HEK293 (cell line): ENCODE results near the gene SAPCD1.

Experiments
- CTCF ChIA-PET: fragments of 350-600 bp; formaldehyde crosslinking; extraction: SDS; loops from one replicate; lab custom pipeline; 2021; ENCODE audit warnings: antibody characterized with exemption; lab: Yijun Ruan, JAX
- POLR2A ChIA-PET: fragments of 300-600 bp; formaldehyde crosslinking; extraction: SDS; loops from one replicate; lab custom pipeline; 2020; ENCODE audit warnings: antibody characterized with exemption, inconsistent platforms; lab: Yijun Ruan, JAX
- H3K27ac ChIP-seq: fragments of 200-500 bp; sonication (Bioruptor generic); 2 replicates; pipeline ENCODE4 v1.5.1; 2014; ENCODE audit warnings: low read depth, low read length, control low read depth, inconsistent platforms; ENCODE audit errors: extremely low read depth
- H3K36me3 ChIP-seq, 2 experiments: fragments of 200-500 bp in 1 of 2; sonication (Bioruptor generic) in 1 of 2; 1 replicate in 1 of 2; 2 replicates in 1 of 2; pipeline ENCODE4 v1.5.1; 2014 to 2017; ENCODE audit warnings: inconsistent platforms in 2 of 2, low read length in 2 of 2; ENCODE audit not compliant: control insufficient read depth in 2 of 2, insufficient read depth in 1 of 2
- H3K4me1 ChIP-seq: fragments of 200-500 bp; sonication (Bioruptor generic); 2 replicates; pipeline ENCODE4 v1.5.1; 2014; ENCODE audit warnings: mild to moderate bottlenecking, low read length, inconsistent platforms; ENCODE audit not compliant: control insufficient read depth, insufficient read depth
- H3K4me3 ChIP-seq: 2 replicates; pipeline ENCODE4 v1.5.1; 2011; ENCODE audit warnings: low read depth, mild to moderate bottlenecking, control low read depth, low read length, moderate library complexity
- H3K9me3 ChIP-seq: fragments of 200-500 bp; sonication (Bioruptor generic); 2 replicates; pipeline ENCODE4 v1.5.1; 2014; ENCODE audit warnings: low read depth, low read length, inconsistent platforms; ENCODE audit not compliant: control insufficient read depth, insufficient read depth
- BCL11B ChIP-seq: fragments of 450-650 bp; formaldehyde crosslinking; IDR thresholded peaks from 2 replicates; pipeline ENCODE4 v1.5.1; 2016; ENCODE audit warnings: low read depth, missing biosample characterization, missing genetic modification characterization
- GLI2 ChIP-seq: fragments of 450-650 bp; formaldehyde crosslinking; IDR thresholded peaks from 2 replicates; pipeline ENCODE4; 2017; ENCODE audit warnings: missing biosample characterization, missing genetic modification characterization, low read depth, borderline replicate concordance
- KLF10 ChIP-seq: fragments of 450-650 bp; IDR thresholded peaks from 2 replicates; pipeline ENCODE4 v1.5.1; 2018; ENCODE audit warnings: missing biosample characterization, mild to moderate bottlenecking, missing genetic modification characterization
- KLF7 ChIP-seq: fragments of 450-650 bp; formaldehyde crosslinking; IDR thresholded peaks from 2 replicates; pipeline ENCODE4 v1.5.1; 2016; ENCODE audit warnings: missing biosample characterization, missing genetic modification characterization, borderline replicate concordance
- KLF9 ChIP-seq: fragments of 450-650 bp; formaldehyde crosslinking; IDR thresholded peaks from 2 replicates; pipeline ENCODE4 v1.5.1; 2016; ENCODE audit warnings: missing biosample characterization, missing genetic modification characterization, low read depth
- PRDM1 ChIP-seq: fragments of 450-650 bp; formaldehyde crosslinking; IDR thresholded peaks from 2 replicates; pipeline ENCODE4; 2016; ENCODE audit warnings: missing biosample characterization, missing genetic modification characterization
- REPIN1 ChIP-seq: fragments of 450-650 bp; formaldehyde crosslinking; IDR thresholded peaks from 2 replicates; pipeline ENCODE4 v1.5.1; 2017; ENCODE audit warnings: missing biosample characterization, missing genetic modification characterization, low read depth
- SP7 ChIP-seq: fragments of 450-650 bp; formaldehyde crosslinking; IDR thresholded peaks from 2 replicates; pipeline ENCODE4 v1.5.1; 2016; ENCODE audit warnings: missing biosample characterization, missing genetic modification characterization
- ZBTB20 ChIP-seq: fragments of 450-650 bp; formaldehyde crosslinking; IDR thresholded peaks from 2 replicates; pipeline ENCODE4 v1.5.1; 2016; ENCODE audit warnings: missing biosample characterization, missing genetic modification characterization
- ZBTB48 ChIP-seq: fragments of 450-650 bp; formaldehyde crosslinking; IDR thresholded peaks from 2 replicates; pipeline ENCODE4 v1.5.1; 2016; ENCODE audit warnings: missing biosample characterization, missing genetic modification characterization
- ZFP69B ChIP-seq: fragments of 450-650 bp; formaldehyde crosslinking; IDR thresholded peaks from 2 replicates; pipeline ENCODE4 v1.5.1; 2016; ENCODE audit warnings: missing biosample characterization, missing genetic modification characterization
- ZNF24 ChIP-seq: fragments of 450-650 bp; formaldehyde crosslinking; IDR thresholded peaks from 2 replicates; pipeline ENCODE4 v1.5.1; 2016; ENCODE audit warnings: missing biosample characterization, missing genetic modification characterization
- ZNF391 ChIP-seq: fragments of 450-650 bp; formaldehyde crosslinking; IDR thresholded peaks from 2 replicates; pipeline ENCODE4 v1.5.1; 2016; ENCODE audit warnings: low read depth, missing biosample characterization, missing genetic modification characterization, borderline replicate concordance
- ZNF416 ChIP-seq: fragments of 450-650 bp; formaldehyde crosslinking; IDR thresholded peaks from 2 replicates; pipeline ENCODE4 v1.5.1; 2016; ENCODE audit warnings: missing biosample characterization, missing genetic modification characterization
- ZNF529 ChIP-seq: fragments of 450-650 bp; formaldehyde crosslinking; IDR thresholded peaks from 2 replicates; pipeline ENCODE4 v1.5.1; 2017; ENCODE audit warnings: missing genetic modification characterization, missing biosample characterization; ENCODE audit not compliant: insufficient replicate concordance
- ZNF548 ChIP-seq: fragments of 450-650 bp; formaldehyde crosslinking; IDR thresholded peaks from 2 replicates; pipeline ENCODE4 v1.5.1; 2016; ENCODE audit warnings: missing biosample characterization, missing genetic modification characterization
- ZNF560 ChIP-seq: fragments of 450-650 bp; formaldehyde crosslinking; IDR thresholded peaks from 2 replicates; pipeline ENCODE4 v1.5.1; 2017; ENCODE audit warnings: missing biosample characterization, missing genetic modification characterization, borderline replicate concordance
- ZNF561 ChIP-seq: fragments of 450-650 bp; IDR thresholded peaks from 2 replicates; pipeline ENCODE4 v1.5.1; 2018; ENCODE audit warnings: missing biosample characterization, missing genetic modification characterization, borderline replicate concordance
- ZNF629 ChIP-seq: fragments of 450-650 bp; formaldehyde crosslinking; IDR thresholded peaks from 2 replicates; pipeline ENCODE4 v1.5.1; 2017; ENCODE audit warnings: missing biosample characterization, missing genetic modification characterization
- ZNF658 ChIP-seq: fragments of 450-650 bp; formaldehyde crosslinking; IDR thresholded peaks from 2 replicates; pipeline ENCODE4; 2016; ENCODE audit warnings: missing biosample characterization, missing genetic modification characterization
- ZNF660 ChIP-seq: fragments of 450-650 bp; IDR thresholded peaks from 2 replicates; pipeline ENCODE4 v1.5.1; 2018; ENCODE audit warnings: missing biosample characterization, mild to moderate bottlenecking, missing genetic modification characterization
- ZNF707 ChIP-seq: fragments of 450-650 bp; formaldehyde crosslinking; IDR thresholded peaks from 2 replicates; pipeline ENCODE4 v1.5.1; 2016; ENCODE audit warnings: missing biosample characterization, missing genetic modification characterization
- TF ChIP-seq, protein P1 (sequence below): fragments of 450-650 bp; formaldehyde crosslinking; IDR thresholded peaks from 2 replicates; pipeline ENCODE4 v1.5.1; 2016; ENCODE audit warnings: missing biosample characterization, missing genetic modification characterization
- TF ChIP-seq, protein P2 (sequence below): fragments of 450-650 bp; formaldehyde crosslinking; IDR thresholded peaks from 2 replicates; pipeline ENCODE4 v1.5.1; 2016; ENCODE audit warnings: missing biosample characterization, missing genetic modification characterization
- TF ChIP-seq, protein P3 (sequence below): fragments of 450-650 bp; formaldehyde crosslinking; IDR thresholded peaks from 2 replicates; pipeline ENCODE4 v1.5.1; 2016; ENCODE audit warnings: missing biosample characterization, missing genetic modification characterization, low read depth
- TF ChIP-seq, protein P4 (sequence below): fragments of 450-650 bp; formaldehyde crosslinking; IDR thresholded peaks from 2 replicates; pipeline ENCODE4 v1.5.1; 2016; ENCODE audit warnings: missing biosample characterization, missing genetic modification characterization
- TF ChIP-seq, protein P5 (sequence below): fragments of 450-650 bp; formaldehyde crosslinking; IDR thresholded peaks from 2 replicates; pipeline ENCODE4 v1.5.1; 2017; ENCODE audit warnings: missing biosample characterization, missing genetic modification characterization
- TF ChIP-seq, protein P6 (sequence below): fragments of 450-650 bp; formaldehyde crosslinking; IDR thresholded peaks from 2 replicates; pipeline ENCODE4 v1.5.1; 2017; ENCODE audit warnings: missing biosample characterization, missing genetic modification characterization

SAPCD1 gene

DNA sequence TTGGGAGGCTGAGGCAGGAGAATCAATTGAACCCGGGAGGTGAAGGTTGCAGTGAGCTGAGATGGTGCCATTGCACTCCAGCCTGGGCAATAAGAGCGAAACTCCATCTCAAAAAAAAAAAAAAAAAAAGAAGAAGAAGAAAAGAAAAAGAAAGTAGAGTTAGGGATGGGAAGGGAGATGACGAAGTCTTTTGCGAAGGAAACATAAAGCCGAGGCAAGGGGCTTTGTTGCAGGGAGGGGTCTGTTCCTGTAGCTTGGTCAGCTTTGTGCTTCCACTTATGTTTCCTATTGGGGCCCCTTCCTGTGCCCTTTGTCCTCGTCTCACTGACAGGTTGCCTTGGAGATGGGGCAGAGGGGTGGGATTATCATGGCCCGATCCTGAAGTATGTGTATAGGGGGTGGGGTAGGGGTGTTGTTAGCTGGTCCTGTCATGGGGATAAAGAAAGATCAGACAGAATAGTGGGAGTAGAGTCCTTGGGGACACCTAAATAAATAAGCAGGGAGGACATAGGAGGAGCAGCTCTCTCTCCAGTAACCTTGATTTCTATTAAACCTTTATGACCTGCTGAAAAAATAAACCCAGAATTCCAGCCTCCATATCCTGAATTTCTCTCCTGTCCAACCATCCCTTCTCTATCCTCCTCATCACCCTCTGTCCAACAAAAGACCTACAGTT, 25.0 kb upstream of the SAPCD1 start:
- H3K4me1 ChIP-seq = peaks cover 35% of the 10 kb centered on the region
- peak overlapping the region; percentile 63 for H3K27ac ChIP-seq
- POLR2A ChIA-PET = interaction anchor here (0.7 to 6.8 kb wide), 13 partner anchors 8 to 107 kb away, joined by 3 to 102 read pairs (median 8); partner anchors contain the start of genes ABHD16A, DDAH2, HSPA1A and HSPA1B
- H3K9me3 ChIP-seq = no peaks in the 10 kb centered on the region
- CTCF ChIA-PET = interaction anchor here (0.6 to 4.7 kb wide), 12 partner anchors 32 to 229 kb away, joined by 3 to 39 read pairs (median 4); partner anchors contain the start of genes GPANK1, LY6G5C, VARS1 and VWA7
- H3K4me3 ChIP-seq = no peak overlapping the region
- H3K36me3 ChIP-seq = peaks cover 14 to 36% of the 10 kb centered on the region in 2 experiments; a peak in 2 of 3 replicates
- no peak for TF ChIP-seq ZNF548 (tag by site-specific recombination)
- no peak for TF ChIP-seq BCL11B (tag by site-specific recombination)
- TF ChIP-seq, protein P1, sequence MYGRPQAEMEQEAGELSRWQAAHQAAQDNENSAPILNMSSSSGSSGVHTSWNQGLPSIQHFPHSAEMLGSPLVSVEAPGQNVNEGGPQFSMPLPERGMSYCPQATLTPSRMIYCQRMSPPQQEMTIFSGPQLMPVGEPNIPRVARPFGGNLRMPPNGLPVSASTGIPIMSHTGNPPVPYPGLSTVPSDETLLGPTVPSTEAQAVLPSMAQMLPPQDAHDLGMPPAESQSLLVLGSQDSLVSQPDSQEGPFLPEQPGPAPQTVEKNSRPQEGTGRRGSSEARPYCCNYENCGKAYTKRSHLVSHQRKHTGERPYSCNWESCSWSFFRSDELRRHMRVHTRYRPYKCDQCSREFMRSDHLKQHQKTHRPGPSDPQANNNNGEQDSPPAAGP (tag by site-specific recombination) = 0 out of 2 replicates have a peak, but pooled peaks have one; percentile 53
- no peak for TF ChIP-seq ZBTB48
- TF ChIP-seq, protein P2, sequence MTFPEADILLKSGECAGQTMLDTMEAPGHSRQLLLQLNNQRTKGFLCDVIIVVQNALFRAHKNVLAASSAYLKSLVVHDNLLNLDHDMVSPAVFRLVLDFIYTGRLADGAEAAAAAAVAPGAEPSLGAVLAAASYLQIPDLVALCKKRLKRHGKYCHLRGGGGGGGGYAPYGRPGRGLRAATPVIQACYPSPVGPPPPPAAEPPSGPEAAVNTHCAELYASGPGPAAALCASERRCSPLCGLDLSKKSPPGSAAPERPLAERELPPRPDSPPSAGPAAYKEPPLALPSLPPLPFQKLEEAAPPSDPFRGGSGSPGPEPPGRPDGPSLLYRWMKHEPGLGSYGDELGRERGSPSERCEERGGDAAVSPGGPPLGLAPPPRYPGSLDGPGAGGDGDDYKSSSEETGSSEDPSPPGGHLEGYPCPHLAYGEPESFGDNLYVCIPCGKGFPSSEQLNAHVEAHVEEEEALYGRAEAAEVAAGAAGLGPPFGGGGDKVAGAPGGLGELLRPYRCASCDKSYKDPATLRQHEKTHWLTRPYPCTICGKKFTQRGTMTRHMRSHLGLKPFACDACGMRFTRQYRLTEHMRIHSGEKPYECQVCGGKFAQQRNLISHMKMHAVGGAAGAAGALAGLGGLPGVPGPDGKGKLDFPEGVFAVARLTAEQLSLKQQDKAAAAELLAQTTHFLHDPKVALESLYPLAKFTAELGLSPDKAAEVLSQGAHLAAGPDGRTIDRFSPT (tag by site-specific recombination) = no peak
- TF ChIP-seq ZNF391 = 0 out of 2 replicates have a peak, but pooled peaks have one; percentile 31
- no peak for TF ChIP-seq PRDM1 (tag by site-specific recombination)
- TF ChIP-seq ZNF660 = no peak
- TF ChIP-seq ZNF561 (tag by site-specific recombination) = no peak
- no peak for TF ChIP-seq ZNF560 (tag by site-specific recombination)
- TF ChIP-seq ZNF529 (tag by site-specific recombination) = no peak
- TF ChIP-seq KLF7 (tag by site-specific recombination) = no peak; the same call in 1 of the 2 replicates
- TF ChIP-seq, protein P3, sequence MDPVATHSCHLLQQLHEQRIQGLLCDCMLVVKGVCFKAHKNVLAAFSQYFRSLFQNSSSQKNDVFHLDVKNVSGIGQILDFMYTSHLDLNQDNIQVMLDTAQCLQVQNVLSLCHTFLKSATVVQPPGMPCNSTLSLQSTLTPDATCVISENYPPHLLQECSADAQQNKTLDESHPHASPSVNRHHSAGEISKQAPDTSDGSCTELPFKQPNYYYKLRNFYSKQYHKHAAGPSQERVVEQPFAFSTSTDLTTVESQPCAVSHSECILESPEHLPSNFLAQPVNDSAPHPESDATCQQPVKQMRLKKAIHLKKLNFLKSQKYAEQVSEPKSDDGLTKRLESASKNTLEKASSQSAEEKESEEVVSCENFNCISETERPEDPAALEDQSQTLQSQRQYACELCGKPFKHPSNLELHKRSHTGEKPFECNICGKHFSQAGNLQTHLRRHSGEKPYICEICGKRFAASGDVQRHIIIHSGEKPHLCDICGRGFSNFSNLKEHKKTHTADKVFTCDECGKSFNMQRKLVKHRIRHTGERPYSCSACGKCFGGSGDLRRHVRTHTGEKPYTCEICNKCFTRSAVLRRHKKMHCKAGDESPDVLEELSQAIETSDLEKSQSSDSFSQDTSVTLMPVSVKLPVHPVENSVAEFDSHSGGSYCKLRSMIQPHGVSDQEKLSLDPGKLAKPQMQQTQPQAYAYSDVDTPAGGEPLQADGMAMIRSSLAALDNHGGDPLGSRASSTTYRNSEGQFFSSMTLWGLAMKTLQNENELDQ = no peak
- no peak for TF ChIP-seq KLF9 (tag by site-specific recombination)
- no peak for TF ChIP-seq ZNF629
- no peak for TF ChIP-seq GLI2
- TF ChIP-seq, protein P4, sequence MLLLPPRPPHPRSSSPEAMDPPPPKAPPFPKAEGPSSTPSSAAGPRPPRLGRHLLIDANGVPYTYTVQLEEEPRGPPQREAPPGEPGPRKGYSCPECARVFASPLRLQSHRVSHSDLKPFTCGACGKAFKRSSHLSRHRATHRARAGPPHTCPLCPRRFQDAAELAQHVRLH (tag by site-specific recombination) = no peak
- TF ChIP-seq, protein P5, sequence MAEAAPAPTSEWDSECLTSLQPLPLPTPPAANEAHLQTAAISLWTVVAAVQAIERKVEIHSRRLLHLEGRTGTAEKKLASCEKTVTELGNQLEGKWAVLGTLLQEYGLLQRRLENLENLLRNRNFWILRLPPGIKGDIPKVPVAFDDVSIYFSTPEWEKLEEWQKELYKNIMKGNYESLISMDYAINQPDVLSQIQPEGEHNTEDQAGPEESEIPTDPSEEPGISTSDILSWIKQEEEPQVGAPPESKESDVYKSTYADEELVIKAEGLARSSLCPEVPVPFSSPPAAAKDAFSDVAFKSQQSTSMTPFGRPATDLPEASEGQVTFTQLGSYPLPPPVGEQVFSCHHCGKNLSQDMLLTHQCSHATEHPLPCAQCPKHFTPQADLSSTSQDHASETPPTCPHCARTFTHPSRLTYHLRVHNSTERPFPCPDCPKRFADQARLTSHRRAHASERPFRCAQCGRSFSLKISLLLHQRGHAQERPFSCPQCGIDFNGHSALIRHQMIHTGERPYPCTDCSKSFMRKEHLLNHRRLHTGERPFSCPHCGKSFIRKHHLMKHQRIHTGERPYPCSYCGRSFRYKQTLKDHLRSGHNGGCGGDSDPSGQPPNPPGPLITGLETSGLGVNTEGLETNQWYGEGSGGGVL (tag by site-specific recombination) = no peak
- TF ChIP-seq ZFP69B (tag by site-specific recombination) = no peak
- TF ChIP-seq KLF10 (tag by site-specific recombination) = 0 out of 2 replicates have a peak, but pooled peaks have one; percentile 13
- no peak for TF ChIP-seq ZNF416 (tag by site-specific recombination)
- peak; percentile 21; the same call in 1 of the 2 replicates for TF ChIP-seq ZBTB20 (tag by site-specific recombination)
- TF ChIP-seq REPIN1 = no peak
- no peak for TF ChIP-seq ZNF658 (tag by site-specific recombination)
- TF ChIP-seq, protein P6, sequence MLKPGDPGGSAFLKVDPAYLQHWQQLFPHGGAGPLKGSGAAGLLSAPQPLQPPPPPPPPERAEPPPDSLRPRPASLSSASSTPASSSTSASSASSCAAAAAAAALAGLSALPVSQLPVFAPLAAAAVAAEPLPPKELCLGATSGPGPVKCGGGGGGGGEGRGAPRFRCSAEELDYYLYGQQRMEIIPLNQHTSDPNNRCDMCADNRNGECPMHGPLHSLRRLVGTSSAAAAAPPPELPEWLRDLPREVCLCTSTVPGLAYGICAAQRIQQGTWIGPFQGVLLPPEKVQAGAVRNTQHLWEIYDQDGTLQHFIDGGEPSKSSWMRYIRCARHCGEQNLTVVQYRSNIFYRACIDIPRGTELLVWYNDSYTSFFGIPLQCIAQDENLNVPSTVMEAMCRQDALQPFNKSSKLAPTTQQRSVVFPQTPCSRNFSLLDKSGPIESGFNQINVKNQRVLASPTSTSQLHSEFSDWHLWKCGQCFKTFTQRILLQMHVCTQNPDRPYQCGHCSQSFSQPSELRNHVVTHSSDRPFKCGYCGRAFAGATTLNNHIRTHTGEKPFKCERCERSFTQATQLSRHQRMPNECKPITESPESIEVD (tag by site-specific recombination) = no peak
- TF ChIP-seq ZNF24 = 0 out of 2 replicates have a peak, but pooled peaks have one; percentile 11
- TF ChIP-seq SP7 = no peak
- no peak for TF ChIP-seq ZNF707 (tag by site-specific recombination)
